ENCODE data around the gene DHRS4. TPM values are rescaled to one million over a fixed set of nuclear protein-coding genes. Genes with fewer than 3 reads are reported as not detected.

The DHRS4 gene
- total RNA-seq, 1 experiment from 2014 or later: 12.7 TPM

GRCh38 chr14:23941669-23942068 is 11.9 kb upstream of the DHRS4 start:
- Mint-ChIP-seq H3K27me3 (ENCODE audit: low read depth) (peaks cover 6% of the 10 kb centered on the region), H3K27ac (no peak overlapping the region), H3K4me1 (no peaks in the 10 kb centered on the region), H3K4me3 (no peak overlapping the region), H3K9me3 (no peaks in the 10 kb centered on the region; a peak in 3 of 5 replicates), H3K36me3 (ENCODE audit: insufficient read depth in 1 of 3, low read depth in 3 of 3) (peaks cover 3 to 13% (median 7%) of the 10 kb centered on the region in 3 experiments; a peak in 6 of 7 replicates)
- no peak overlapping the region for H4K8ac ChIP-seq (replicated peaks; ENCODE audit: insufficient read length, low read depth, low read length)
- no peak overlapping the region for H2BK5ac ChIP-seq (ENCODE audit: insufficient read length, low read length)
- no peaks in the 10 kb centered on the region for H3K27me3 ChIP-seq (ENCODE audit: insufficient read depth, low read length)
- H3K23ac ChIP-seq (ENCODE audit: insufficient read length, low read depth, low read length): no peak overlapping the region
- no peaks in the 10 kb centered on the region for H3K23me2 ChIP-seq (ENCODE audit: insufficient read length, low read depth, low read length, poor library complexity, severe bottlenecking)
- H3K56ac ChIP-seq (ENCODE audit: insufficient read length, low read depth, low read length): no peak overlapping the region
- H4K20me1 ChIP-seq (ENCODE audit: control insufficient read depth, insufficient read depth, insufficient read length): no peaks in the 10 kb centered on the region
- no peak overlapping the region for H2AK5ac ChIP-seq (ENCODE audit: insufficient read length, low read length)
- TF ChIP-seq CTCF (conservative IDR thresholded peaks at IDR 0.05): no peak
- H3K18ac ChIP-seq (ENCODE audit: insufficient read length, low read depth, low read length): no peak overlapping the region
- no peaks in the 10 kb centered on the region for H3K79me1 ChIP-seq (ENCODE audit: insufficient read depth, low read depth, low read length, poor library complexity, severe bottlenecking)
- no peak overlapping the region for H3K4ac ChIP-seq (ENCODE audit: low read depth, low read length)
- H3K4me1 ChIP-seq (ENCODE audit: insufficient read depth, low read length): no peaks in the 10 kb centered on the region
- H2BK120ac ChIP-seq (ENCODE audit: low read depth, low read length, poor library complexity, severe bottlenecking): no peak overlapping the region
- H4K5ac ChIP-seq (ENCODE audit: insufficient read length, low read depth, low read length): no peak overlapping the region
- 0 out of 2 replicates have a peak, but pooled peaks cover 1% of the 10 kb centered on the region for H3K79me2 ChIP-seq (ENCODE audit: insufficient read depth, low read length)
- H3T11ph ChIP-seq (ENCODE audit: low read length): no peak overlapping the region
- H3K9me3 ChIP-seq (ENCODE audit: control insufficient read depth, low read depth, low read length): no peaks in the 10 kb centered on the region
- no peak overlapping the region for H4K91ac ChIP-seq (ENCODE audit: insufficient read length, low read depth, low read length)
- no peak overlapping the region for H2AFZ ChIP-seq (ENCODE audit: low read length)
- H3K4me2 ChIP-seq (ENCODE audit: insufficient read depth, insufficient read length, low read length): no peak overlapping the region
- no peak for DNase-seq
- no peak overlapping the region for H2BK20ac ChIP-seq (ENCODE audit: low read depth, low read length, poor library complexity, severe bottlenecking)
- H2BK15ac ChIP-seq (ENCODE audit: low read depth, low read length): no peak overlapping the region
- no peak overlapping the region for H3K9ac ChIP-seq (ENCODE audit: extremely low read depth, insufficient read length, low read length)
- no peak overlapping the region for H3K27ac ChIP-seq (ENCODE audit: insufficient read length, low read depth, low read length)
- H3K14ac ChIP-seq (ENCODE audit: insufficient read depth, low read length): no peak overlapping the region
- H2BK12ac ChIP-seq (ENCODE audit: insufficient read length, low read depth, low read length): no peak overlapping the region

All from H9 (cell line).